HEK293T (cell line): Measurements from ENCODE around the gene GNPTG.

Source experiments
- BHLHE40 ChIP-seq: fragments of 450-650 bp; IDR thresholded peaks from 2 replicates; pipeline ENCODE4 v1.6.1; 2016; ENCODE audit warnings: mild to moderate bottlenecking, moderate library complexity, borderline replicate concordance
- FOXA1 ChIP-seq: fragments of 450-650 bp; IDR thresholded peaks from 2 replicates; pipeline ENCODE4 v1.6.1; 2016; ENCODE audit warnings: mild to moderate bottlenecking
- FOXM1 ChIP-seq: fragments of 450-650 bp; IDR thresholded peaks from 2 replicates; pipeline ENCODE4 v1.6.1; 2017; ENCODE audit warnings: mild to moderate bottlenecking, borderline replicate concordance
- NFRKB ChIP-seq: fragments of 450-650 bp; IDR thresholded peaks from 2 replicates; pipeline ENCODE4 v1.6.1; 2016; ENCODE audit warnings: mild to moderate bottlenecking, moderate library complexity
- SP1 ChIP-seq: fragments of 450-650 bp; IDR thresholded peaks from 2 replicates; pipeline ENCODE4 v1.6.1; 2017
- SUZ12 ChIP-seq: fragments of 450-650 bp; IDR thresholded peaks from 2 replicates; pipeline ENCODE4 v1.6.1; 2016; ENCODE audit warnings: mild to moderate bottlenecking
- TARDBP ChIP-seq: fragments of 450-650 bp; IDR thresholded peaks from 2 replicates; pipeline ENCODE4 v1.6.1; 2016
- TF ChIP-seq, protein P1 (sequence below): fragments of 450-650 bp; IDR thresholded peaks from 2 replicates; pipeline ENCODE4 v1.6.1; 2016

DNA sequence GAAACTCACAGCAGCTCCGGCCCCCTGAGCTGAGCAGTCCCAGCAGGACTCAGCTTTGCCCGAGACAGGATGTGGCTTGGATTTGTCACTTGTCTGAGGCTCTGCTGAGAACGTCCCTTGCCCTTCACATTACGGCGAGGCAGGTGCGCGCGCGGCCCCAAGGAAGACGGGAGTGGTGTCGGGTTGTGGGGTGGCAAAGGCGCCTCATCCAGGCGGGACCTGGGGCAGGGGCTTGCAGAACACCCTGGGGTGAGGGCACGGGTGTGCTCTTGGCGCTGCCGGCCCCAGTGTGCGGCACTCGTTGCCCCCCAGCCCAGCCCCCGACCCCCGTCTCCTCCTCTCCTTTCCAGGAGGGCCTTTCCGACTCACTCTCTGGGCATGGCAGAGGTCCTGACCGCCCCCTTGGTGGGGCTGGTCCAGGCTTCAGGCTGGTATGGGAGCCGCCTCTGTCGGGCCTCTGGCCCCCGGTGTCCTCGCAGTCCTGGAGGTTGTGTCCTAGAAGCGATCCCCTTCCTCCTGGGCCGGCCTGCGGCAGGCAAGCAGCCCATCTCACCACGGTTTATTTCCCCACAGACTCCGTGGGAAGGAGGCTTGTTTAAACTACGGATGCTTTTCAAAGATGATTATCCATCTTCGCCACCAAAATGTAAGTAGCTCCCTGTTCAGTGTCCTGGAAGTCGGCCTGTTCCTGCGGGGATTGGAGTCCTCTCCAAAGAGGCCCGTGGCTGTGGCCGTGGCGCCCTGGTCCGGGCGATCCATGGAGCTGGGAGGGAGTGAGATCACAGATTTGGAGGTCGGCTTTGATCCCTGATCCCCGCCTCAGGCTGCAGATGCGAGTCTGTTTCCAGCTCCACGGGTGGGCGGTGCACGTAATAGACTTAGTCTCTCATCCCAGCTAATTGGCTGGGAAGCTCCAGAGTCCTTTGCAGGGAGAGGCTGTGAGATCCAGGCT is 36.4 kb upstream of the GNPTG start:
- TF ChIP-seq SP1 (no peak), BHLHE40 (no peak), FOXM1 (no peak), FOXA1 (no peak), NFRKB (no peak), SUZ12 (no peak), TARDBP (no peak)
- TF ChIP-seq, protein P1, sequence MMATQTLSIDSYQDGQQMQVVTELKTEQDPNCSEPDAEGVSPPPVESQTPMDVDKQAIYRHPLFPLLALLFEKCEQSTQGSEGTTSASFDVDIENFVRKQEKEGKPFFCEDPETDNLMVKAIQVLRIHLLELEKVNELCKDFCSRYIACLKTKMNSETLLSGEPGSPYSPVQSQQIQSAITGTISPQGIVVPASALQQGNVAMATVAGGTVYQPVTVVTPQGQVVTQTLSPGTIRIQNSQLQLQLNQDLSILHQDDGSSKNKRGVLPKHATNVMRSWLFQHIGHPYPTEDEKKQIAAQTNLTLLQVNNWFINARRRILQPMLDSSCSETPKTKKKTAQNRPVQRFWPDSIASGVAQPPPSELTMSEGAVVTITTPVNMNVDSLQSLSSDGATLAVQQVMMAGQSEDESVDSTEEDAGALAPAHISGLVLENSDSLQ: no peak
